Breast epithelium (tissue), 3 donors: Measurements from ENCODE around the gene CDK5R1.
"Not testable (repeated sequence)": the region's sequence is repeated elsewhere in the genome, so short reads cannot be mapped to it uniquely, and the experiment has no call there.

Source experiments
- CTCF ChIP-seq, 3 donors: fragments of 450-650 bp; IDR thresholded peaks; one replicate each; pipeline ENCODE4 v1.5.1; 2016 to 2017; ENCODE audit warnings: antibody characterized with exemption in 3 of 3, mild to moderate bottlenecking in 3 of 3, moderate library complexity in 3 of 3
- POLR2A ChIP-seq: fragments of 450-650 bp; IDR thresholded peaks from one replicate; pipeline ENCODE4 v1.6.1; 2016; ENCODE audit warnings: antibody characterized with exemption, mild to moderate bottlenecking, moderate library complexity
- POLR2AphosphoS5 ChIP-seq, 3 donors: sonication (generic); formaldehyde crosslinking; IDR thresholded peaks; one replicate each; pipeline ENCODE4 v1.6.1; 2017; ENCODE audit warnings: antibody characterized with exemption in 3 of 3

- TF ChIP-seq CTCF (IDR thresholded peaks at IDR 0.05); POLR2A; POLR2AphosphoS5 (IDR thresholded peaks at IDR 0.05): not testable (repeated sequence)
Observed at GRCh38 chr17:32450379-32450778, 36.4 kb upstream of the CDK5R1 start.
